WTC11 (cell line): Measurements from ENCODE around the gene CDX1. TPM values are rescaled to one million over a fixed set of nuclear protein-coding genes. Genes with fewer than 3 reads are reported as not detected.

Experiments used
- ATAC-seq: fragments of 200-7000 bp; cut with Tn5 transposase; 2 replicates; pipeline ENCODE4 v1.10.0; 2021; ENCODE audit warnings: mild to moderate bottlenecking, moderate library complexity
- CTCF ChIA-PET: fragments of 300-600 bp; sonication (Branson Sonifier 250); formaldehyde crosslinking; loops from one replicate; lab custom pipeline; 2021; ENCODE audit warnings: antibody characterized with exemption; lab: Charles Lee
- POLR2A ChIA-PET: fragments of 350-600 bp; sonication (Branson Sonifier 250); formaldehyde crosslinking; loops from one replicate; lab custom pipeline; 2021; ENCODE audit warnings: antibody characterized with exemption; lab: Charles Lee
- DNase-seq: peaks from one replicate; pipeline ENCODE4 v3.0.0; 2021; ENCODE audit warnings: low spot score
- H3K27ac Mint-ChIP-seq: 2 replicates; pipeline ENCODE4 v1.8.0; 2021; ENCODE audit warnings: mixed read lengths
- H3K27me3 Mint-ChIP-seq: 2 replicates; pipeline ENCODE4 v1.8.0; 2021; ENCODE audit warnings: low read depth, mild to moderate bottlenecking, moderate library complexity, mixed read lengths
- H3K36me3 Mint-ChIP-seq: 2 replicates; pipeline ENCODE4 v1.8.0; 2021; ENCODE audit warnings: mixed read lengths
- H3K4me1 Mint-ChIP-seq: 2 replicates; pipeline ENCODE4 v1.8.0; 2022; ENCODE audit warnings: mixed read lengths
- H3K4me3 Mint-ChIP-seq: 2 replicates; pipeline ENCODE4 v1.8.0; 2021; ENCODE audit warnings: mild to moderate bottlenecking, moderate library complexity, mixed read lengths
- H3K9me3 Mint-ChIP-seq: 2 replicates; pipeline ENCODE4 v1.8.0; 2021; ENCODE audit warnings: mixed read lengths
- AFF4 ChIP-seq: sonication (generic); formaldehyde crosslinking; IDR thresholded peaks from 2 replicates; pipeline ENCODE4 v1.8.1; 2023; ENCODE audit warnings: mild to moderate bottlenecking, missing genetic modification reagents, borderline replicate concordance
- ATF2 ChIP-seq: sonication (generic); formaldehyde crosslinking; IDR thresholded peaks from 2 replicates; pipeline ENCODE4 v1.8.1; 2022; ENCODE audit warnings: low read depth, missing genetic modification reagents, borderline replicate concordance
- ATF6 ChIP-seq: sonication (generic); formaldehyde crosslinking; IDR thresholded peaks from 2 replicates; pipeline ENCODE4 v1.8.1; 2023; ENCODE audit warnings: mild to moderate bottlenecking, missing genetic modification reagents
- CDX4 ChIP-seq: fragments of 250-450 bp; sonication (Bioruptor Pico); IDR thresholded peaks from 2 replicates; pipeline ENCODE4 v1.9.0; 2021; ENCODE audit warnings: moderate library complexity, mild to moderate bottlenecking, inconsistent platforms, borderline replicate concordance
- ESRRA ChIP-seq: sonication (generic); formaldehyde crosslinking; IDR thresholded peaks from 2 replicates; pipeline ENCODE4 v1.8.1; 2022; ENCODE audit warnings: mild to moderate bottlenecking, missing genetic modification reagents, borderline replicate concordance
- FOXP4 ChIP-seq: sonication (generic); formaldehyde crosslinking; IDR thresholded peaks from 2 replicates; pipeline ENCODE4 v1.8.0; 2022; ENCODE audit warnings: mild to moderate bottlenecking, missing genetic modification reagents
- GTF2I ChIP-seq: fragments of 250-450 bp; sonication (Bioruptor Pico); conservative IDR thresholded peaks from 2 replicates; pipeline ENCODE4 v1.4.0; 2021; ENCODE audit warnings: mild to moderate bottlenecking
- HMGA2 ChIP-seq: fragments of 250-450 bp; sonication (Bioruptor Pico); IDR thresholded peaks from 2 replicates; pipeline ENCODE4 v1.4.0; 2021; ENCODE audit warnings: mild to moderate bottlenecking, moderate library complexity
- KAT7 ChIP-seq: sonication (generic); formaldehyde crosslinking; IDR thresholded peaks from 2 replicates; pipeline ENCODE4 v1.8.1; 2023; ENCODE audit warnings: missing genetic modification reagents, mild to moderate bottlenecking, borderline replicate concordance
- MYBL2 ChIP-seq: sonication (generic); formaldehyde crosslinking; IDR thresholded peaks from 2 replicates; pipeline ENCODE4 v1.8.1; 2023; ENCODE audit warnings: mild to moderate bottlenecking, moderate library complexity, missing genetic modification reagents
- NFATC4 ChIP-seq: fragments of 250-450 bp; sonication (Bioruptor Pico); IDR thresholded peaks from 2 replicates; pipeline ENCODE4 v1.9.0; 2021; ENCODE audit warnings: mild to moderate bottlenecking
- SMAD4 ChIP-seq: sonication (generic); formaldehyde crosslinking; IDR thresholded peaks from 2 replicates; pipeline ENCODE4 v1.8.0; 2022; ENCODE audit warnings: mild to moderate bottlenecking, missing genetic modification reagents
- SP1 ChIP-seq: sonication (generic); formaldehyde crosslinking; conservative IDR thresholded peaks from 2 replicates; pipeline ENCODE4 v1.8.1; 2022; ENCODE audit warnings: missing genetic modification reagents
- ZBTB43 ChIP-seq: sonication (generic); formaldehyde crosslinking; IDR thresholded peaks from 2 replicates; pipeline ENCODE4 v1.8.1; 2023; ENCODE audit warnings: mild to moderate bottlenecking, missing genetic modification reagents
- ZNF532 ChIP-seq: fragments of 250-450 bp; sonication (Bioruptor Pico); IDR thresholded peaks from 2 replicates; pipeline ENCODE4 v1.9.0; 2021; ENCODE audit warnings: mild to moderate bottlenecking, borderline replicate concordance
- ZNF671 ChIP-seq: fragments of 250-450 bp; sonication (Bioruptor Pico); IDR thresholded peaks from 2 replicates; pipeline ENCODE4 v1.8.0; 2021; ENCODE audit warnings: mild to moderate bottlenecking
- total RNA-seq: library from RNA; stranded (reverse); gene quantifications from 3 replicates; pipeline ENCODE4 v1.2.3, GENCODE V29; 2021

Gene CDX1
- total RNA-seq, 1 experiment from 2014 or later, result 0.13 TPM

GRCh38 chr5:150186897-150187296, 20.3 kb downstream of the CDX1 start (continued):
- no peak for TF ChIP-seq HMGA2 (CRISPR knock-in tag)

GRCh38 chr5:150188146-150188842, 21.7 kb downstream of the CDX1 start:
- Mint-ChIP-seq H3K4me1 (peaks cover 28% of the 10 kb centered on the region), H3K4me3 (no peak overlapping the region), H3K36me3 (no peaks in the 10 kb centered on the region), H3K9me3 (no peaks in the 10 kb centered on the region), H3K27ac (no peak overlapping the region), H3K27me3 (peaks cover 83% of the 10 kb centered on the region)
- ChIA-PET POLR2A (no interaction called here), CTCF (interaction anchor here (1.4 to 1.5 kb wide), 2 partner anchors 13 to 23 kb away, joined by 3 to 4 read pairs; no protein-coding TSS in a partner anchor)
- DNase-seq, result no peak
- no peak for ATAC-seq
- TF ChIP-seq ATF6 (CRISPR knock-in tag) (no peak), ZBTB43 (no peak), ATF2 (CRISPR knock-in tag) (no peak), KAT7 (CRISPR knock-in tag) (no peak), CDX4 (CRISPR knock-in tag) (no peak), ESRRA (CRISPR knock-in tag) (no peak), MYBL2 (CRISPR knock-in tag) (no peak), HMGA2 (CRISPR knock-in tag) (no peak), AFF4 (CRISPR knock-in tag) (no peak), ZNF532 (CRISPR knock-in tag) (no peak), SP1 (CRISPR knock-in tag) (no peak), GTF2I (CRISPR knock-in tag) (no peak), NFATC4 (CRISPR knock-in tag) (no peak), ZNF671 (CRISPR knock-in tag) (no peak), FOXP4 (no peak), SMAD4 (CRISPR knock-in tag) (no peak)
